NCI-H226 (cell line): ENCODE measurements around the gene RAI14.
"Not testable (repeated sequence)": the region's sequence is repeated elsewhere in the genome, so short reads cannot be mapped to it uniquely, and the experiment has no call there.

Source experiments
- DNase-seq: peaks from one replicate; pipeline ENCODE4 v3.0.0-alpha.2; 2015

RAI14 gene

DNA sequence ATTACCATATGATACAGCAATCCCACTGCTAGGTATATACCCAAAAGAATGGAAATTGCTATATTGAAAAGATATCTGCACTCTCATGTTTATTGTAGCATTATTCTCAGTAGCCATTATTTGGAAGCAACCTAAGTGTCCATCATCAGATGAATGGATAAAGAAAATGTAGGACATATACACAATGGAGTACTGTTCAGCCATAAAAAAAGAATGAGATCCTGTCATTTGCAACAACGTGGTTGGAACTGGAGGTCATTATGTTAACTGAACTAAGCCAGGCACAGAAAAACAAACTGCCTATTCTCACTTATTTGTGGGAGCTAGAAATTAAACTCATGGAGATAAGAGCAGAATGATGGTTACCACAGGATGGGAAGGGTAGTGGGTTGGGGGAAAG, 119.8 kb downstream of the RAI14 start:
- DNase-seq: no peak

DNA sequence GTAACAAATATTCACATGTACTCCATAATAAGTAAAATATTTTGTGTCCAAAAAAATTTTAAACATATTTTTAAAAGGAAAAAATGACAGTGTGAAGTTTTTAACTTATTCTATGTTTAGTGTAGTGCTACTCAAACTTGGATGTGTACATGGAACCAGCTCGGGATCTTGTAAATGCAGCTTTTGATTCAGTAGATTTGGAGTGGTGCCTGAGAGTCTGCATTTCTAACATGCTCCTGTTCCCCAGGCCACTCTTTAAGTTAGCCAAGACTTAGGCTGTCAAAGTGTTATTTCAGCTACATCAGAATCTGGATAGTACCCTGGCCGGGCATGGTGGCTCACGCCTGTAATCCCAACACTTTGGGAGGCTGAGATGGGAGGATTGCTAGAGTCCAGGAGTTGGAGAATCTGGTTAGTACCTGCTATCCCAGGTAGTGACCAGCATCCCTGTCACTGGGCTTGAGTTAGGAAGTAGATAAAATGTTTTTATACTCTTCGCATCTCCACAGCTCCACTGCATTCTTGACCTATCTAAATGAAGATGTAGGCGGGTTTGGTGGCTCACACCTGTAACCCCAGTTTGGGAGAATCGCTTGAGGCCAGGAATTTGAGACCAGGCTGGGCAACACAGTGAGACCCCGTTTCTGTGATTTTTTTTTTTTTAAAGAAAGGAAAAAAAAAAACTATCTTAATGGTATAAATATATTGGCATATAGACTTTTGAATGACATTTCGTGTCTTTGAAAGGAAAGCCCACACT, 122.1 kb downstream of the RAI14 start:
- no peak for DNase-seq

DNA sequence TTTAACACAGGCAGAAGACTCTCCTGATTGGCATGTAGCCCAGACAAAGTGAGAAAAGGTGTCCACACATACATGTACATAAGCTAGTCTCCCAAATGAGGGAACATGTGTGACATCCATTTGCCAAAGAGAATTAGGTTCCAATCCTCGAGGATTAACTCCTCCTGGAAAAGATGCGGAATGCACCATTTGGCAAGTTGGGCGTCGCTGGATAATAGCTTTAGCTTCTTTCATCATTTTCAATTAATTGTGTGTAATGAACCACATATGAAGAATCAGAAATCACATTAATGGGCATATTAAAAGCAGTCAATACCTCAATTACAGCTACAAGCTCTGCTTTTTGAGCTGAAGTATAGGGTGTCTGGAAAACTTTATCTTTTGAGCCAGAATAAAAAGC, 127.8 kb downstream of the RAI14 start:
- not testable (repeated sequence) for DNase-seq

DNA sequence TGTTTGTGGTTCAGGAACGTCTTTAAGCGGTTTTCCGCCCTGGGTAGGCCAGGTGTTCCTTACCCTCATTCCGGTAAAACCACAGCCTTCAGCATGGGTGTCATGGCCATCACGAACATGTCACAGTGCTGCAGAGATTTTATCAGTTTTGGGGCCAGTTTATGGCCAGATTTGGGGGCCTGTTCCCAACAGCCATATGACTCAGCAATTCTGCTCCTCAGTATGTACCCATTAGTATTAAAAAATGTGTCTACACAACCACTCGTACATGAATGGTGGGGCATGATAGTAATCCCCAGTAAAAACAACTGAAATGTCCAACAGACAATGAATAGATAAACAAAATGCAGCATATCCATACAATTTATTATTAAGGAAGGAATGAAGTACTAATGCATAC, 130.9 kb downstream of the RAI14 start:
- DNase-seq: no peak

DNA sequence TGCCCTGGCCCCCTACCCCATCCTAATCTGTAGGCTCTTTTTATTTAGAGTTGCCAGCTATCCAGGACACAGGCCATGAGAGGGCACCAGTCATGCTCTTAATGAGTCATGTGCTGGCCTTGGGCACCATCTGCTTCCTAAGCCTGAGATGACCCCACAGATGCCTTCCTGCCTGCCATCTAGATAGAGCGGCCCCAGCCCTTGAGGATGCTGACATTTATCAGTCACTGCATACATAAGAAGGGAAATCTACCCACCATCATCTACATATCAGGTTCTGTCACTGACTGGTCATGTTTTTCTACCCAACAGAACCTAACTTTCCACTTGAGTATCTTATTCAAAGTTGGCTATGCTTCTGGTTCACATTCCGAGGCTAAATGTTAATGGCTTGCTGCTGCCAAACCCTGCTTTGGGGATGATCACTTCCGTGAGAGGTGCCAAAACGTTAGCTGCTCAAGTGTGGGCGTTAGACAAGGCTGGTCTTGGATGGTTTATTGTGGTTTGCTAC, 132.9 kb downstream of the RAI14 start:
- no peak for DNase-seq

DNA sequence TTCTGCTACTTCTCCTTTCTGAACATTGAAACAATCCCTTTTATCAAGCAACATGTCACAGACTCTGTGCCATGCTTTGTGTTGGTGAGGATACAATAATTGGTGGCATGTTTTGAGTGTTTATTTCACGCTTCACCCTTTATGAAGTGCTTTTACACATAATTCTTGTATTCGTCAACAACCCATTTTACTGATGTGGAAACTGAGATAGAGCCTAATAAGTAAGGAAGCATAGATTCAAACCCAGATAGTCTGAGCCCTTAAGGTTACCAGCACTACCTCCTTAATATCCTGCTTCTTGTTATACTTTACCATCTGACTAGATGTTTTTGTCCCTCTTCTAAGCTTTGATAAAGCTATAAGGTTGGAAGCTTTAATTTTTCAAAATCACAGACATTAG, 133.5 kb downstream of the RAI14 start:
- no peak for DNase-seq

DNA sequence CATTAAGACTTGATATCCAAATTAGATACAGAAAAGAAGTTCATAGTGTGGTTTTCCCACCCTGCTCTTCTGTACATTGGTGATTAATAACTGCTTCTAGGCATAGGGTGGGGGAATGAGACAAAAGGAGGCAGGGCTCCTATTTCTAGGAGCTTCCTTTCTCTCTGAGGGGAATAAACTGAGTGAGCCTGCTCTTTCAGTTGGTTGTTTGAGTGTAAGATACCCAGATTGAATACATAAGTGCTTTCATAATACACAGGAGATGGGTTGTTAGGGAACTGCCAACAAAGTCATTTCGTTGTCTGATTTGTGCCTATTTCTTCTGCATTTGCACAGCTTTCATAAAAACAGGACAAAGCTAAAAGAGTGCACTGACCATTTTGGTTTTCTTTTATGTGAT, 133.9 kb downstream of the RAI14 start:
- DNase-seq: no peak

GRCh38 chr5:34791761-34792244, 135.7 kb downstream of the RAI14 start:
- peak; percentile 76 for DNase-seq

DNA sequence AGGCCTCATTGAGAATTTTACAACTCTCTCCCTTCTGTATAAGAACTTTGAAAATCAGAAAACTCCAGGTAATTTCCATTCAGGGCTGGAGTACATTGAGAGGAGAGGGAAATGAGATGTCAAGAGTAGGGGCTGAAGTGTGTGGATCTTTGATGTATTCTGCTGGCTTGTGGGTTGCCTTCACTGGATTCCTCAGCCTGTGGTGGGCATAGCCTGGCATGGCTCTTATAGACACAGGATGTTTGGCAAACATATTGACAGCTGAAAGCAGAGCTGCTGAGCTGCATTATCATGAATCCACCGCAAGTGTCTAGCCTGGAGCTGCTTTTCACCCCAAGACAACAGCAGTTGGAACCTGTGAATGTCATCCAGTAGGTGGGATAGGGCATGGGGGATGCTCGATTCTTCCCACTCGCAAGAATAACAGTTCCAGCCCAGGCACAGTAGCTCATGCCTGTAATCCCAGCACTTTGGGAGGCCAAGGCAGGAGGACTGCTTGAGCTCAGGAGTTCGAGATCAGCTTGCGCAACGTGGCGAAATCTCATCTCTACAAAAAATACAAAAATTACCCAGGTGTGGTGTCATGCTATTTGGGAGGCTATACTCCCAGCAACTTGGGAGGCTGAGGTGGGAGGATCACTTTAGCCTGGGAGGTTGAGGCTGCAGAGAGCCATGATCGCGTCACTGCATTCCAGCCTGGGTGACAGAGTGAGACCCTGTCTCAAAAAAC, 146.9 kb downstream of the RAI14 start:
- DNase-seq: no peak

GRCh38 chr5:34803974-34804732, 148.0 kb downstream of the RAI14 start:
- no peak for DNase-seq

GRCh38 chr5:34804913-34805312, 148.8 kb downstream of the RAI14 start:
- no peak for DNase-seq

DNA sequence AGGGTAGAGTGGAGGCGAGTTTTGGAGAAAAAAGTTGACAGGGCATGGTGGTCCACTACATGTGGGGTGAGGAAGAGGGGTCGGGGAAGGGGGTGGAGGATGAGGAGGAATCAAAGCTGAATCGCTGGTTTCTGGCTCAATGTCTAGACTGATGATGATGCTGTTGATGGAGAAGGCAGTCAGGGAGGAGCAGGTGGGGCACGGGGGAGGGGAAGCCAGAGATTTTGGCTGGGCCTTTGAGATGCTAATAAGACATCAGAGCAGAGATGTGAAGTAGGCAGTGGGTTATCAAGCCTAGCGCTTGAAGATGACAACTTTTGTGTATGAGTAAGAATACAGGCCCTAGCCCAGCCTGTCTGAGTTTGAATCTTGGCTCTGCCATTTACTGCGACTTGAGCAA, 150.4 kb downstream of the RAI14 start:
- DNase-seq: no peak

GRCh38 chr5:34811706-34812105, 155.6 kb downstream of the RAI14 start:
- no peak for DNase-seq

GRCh38 chr5:34813509-34813908, 157.4 kb downstream of the RAI14 start:
- no peak for DNase-seq

DNA sequence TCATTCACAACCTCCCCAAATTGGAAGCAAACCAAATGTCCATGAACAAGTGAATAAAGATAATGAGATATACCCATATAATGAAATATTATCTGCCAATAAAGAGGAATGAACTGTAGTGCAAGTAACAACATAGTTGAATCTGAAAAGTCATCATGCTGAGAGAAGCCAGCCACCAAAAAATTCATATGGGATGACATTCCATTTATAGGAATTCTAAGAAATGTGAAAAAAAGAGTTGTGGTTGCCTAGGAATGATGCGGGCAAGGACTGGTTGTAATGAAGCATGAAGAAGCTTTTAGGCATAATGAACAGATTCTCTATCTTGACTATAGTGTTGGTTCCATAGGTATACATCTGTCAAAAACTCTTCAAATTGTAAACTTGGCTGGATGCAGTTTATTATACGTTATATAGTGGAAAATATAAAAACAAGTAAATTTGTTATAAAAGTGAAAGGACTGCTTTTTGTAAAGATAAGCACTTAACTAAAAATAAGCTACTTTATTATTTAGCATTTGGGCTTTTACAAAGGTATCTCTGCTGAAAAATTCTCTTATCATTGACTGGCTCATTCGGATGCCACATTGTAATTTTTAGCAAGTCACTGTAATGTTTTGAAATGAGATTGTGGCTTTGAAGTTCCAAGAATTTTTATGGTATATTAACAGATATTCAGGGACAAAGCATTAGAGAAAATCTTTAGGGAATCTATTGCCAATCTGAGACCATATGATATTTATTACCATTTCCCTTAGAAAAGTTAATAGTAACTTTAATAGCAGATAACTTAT, 161.6 kb downstream of the RAI14 start:
- no peak for DNase-seq

- no peak for DNase-seq
These were observed 162.6 kb downstream of the RAI14 start for GRCh38 chr5:34818717-34819116.

DNA sequence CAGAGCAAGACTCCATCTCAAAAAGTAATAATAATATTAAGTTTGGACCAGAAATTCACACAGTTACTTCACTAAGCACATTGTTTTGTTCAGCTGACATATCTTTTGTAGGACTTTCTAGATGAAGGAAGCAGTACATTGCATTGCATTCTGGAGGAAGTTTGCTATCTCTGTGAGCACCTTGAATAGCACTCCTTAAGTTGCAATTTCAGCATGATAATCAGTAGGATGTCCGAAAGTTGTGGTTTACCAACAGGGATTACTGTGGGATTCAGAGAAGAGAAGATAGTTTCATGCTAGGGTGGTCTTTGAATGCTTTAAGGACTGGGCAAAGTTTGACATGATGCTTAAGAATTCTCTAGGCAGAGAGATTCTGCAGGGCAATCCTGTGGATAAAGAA, 164.5 kb downstream of the RAI14 start:
- DNase-seq: no peak

DNA sequence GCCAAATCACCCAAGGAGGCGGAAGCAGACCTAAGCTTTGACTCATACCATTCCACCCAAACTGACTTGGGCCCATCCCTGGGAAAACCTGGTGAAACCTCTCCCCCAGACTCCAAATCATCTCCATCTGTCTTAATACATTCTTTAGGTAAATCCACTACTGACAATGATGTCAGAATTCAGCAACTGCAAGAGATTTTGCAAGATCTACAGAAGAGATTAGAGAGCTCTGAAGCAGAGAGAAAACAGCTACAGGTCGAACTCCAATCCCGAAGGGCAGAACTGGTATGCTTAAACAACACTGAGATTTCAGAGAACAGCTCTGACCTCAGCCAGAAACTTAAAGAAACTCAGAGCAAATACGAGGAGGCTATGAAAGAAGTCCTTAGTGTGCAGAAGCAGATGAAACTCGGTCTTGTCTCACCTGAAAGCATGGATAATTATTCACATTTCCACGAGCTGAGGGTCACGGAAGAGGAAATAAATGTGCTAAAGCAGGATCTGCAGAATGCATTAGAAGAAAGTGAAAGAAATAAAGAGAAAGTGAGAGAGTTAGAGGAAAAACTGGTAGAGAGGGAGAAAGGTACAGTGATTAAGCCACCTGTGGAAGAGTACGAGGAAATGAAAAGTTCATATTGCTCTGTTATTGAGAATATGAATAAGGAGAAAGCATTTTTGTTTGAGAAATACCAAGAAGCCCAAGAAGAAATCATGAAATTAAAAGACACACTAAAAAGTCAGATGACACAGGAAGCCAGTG, 167.0 kb downstream of the RAI14 start:
- no peak for DNase-seq

GRCh38 chr5:34826347-34826746, 170.2 kb downstream of the RAI14 start:
- peak; percentile 20 for DNase-seq

DNA sequence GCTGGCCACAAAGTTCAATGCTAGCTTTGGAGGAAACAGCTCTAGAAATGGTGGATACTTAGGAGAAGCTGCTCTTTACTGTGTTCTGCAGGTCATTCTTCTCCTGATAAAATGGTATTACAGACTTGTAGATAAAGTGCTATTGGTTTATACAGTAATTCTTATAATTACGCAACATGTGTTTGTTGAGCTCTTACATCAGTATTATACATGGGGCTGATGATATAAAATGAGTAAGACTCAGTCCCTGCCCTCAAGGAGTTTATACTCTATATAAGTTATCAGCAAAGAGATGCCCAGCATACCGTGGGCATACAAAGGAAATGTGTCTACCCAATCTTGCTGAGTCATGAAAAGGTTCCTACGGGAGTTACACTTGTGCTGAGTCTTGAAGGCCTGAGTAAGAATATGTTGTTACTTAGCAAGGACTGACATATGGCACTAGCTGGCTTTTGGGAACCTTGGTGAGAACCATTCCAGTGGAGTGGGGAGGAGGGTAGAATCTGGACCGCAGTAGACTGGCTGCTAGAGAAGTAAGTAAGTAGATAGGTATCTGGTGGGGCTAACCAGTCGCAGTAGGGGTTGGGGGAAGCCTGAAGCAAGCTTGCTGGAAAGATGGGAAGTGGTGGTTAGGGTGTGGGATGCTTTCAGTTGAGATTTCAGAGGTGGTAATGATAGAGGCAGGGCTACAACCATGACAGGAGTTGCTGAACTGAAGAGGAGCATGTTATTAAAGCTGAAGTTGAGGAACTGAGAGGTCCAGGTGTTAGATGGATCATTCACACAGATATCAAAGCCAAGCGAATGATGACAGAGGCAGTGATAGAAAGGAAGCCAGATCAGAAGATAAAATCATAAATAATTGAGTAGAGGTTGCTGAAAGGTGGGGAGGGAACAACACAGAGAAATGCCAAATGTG, 171.7 kb downstream of the RAI14 start:
- no peak for DNase-seq

GRCh38 chr5:34830827-34831226, 174.7 kb downstream of the RAI14 start:
- DNase-seq: not testable (repeated sequence)
